Activated T-cell treated with anti-CD3 and anti-CD28 coated beads for 48 hours (primary cell): ENCODE data around the gene CADM2.

ENCODE experiments used
- DNase-seq: peaks from one replicate; pipeline ENCODE4 v3.0.0-alpha.2; 2020; ENCODE audit warnings: low read depth

Gene CADM2

GRCh38 chr3:84984429-84984828 lies 25.6 kb downstream of the CADM2 start:
- no peak for DNase-seq

- no peak for DNase-seq
These were observed 27.0 kb downstream of the CADM2 start for GRCh38 chr3:84985795-84986194.

GRCh38 chr3:84987706-84988504 lies 29.1 kb downstream of the CADM2 start:
- DNase-seq: no peak

GRCh38 chr3:84989102-84989501 lies 30.3 kb downstream of the CADM2 start:
- no peak for DNase-seq

GRCh38 chr3:84991422-84991900 lies 32.7 kb downstream of the CADM2 start:
- DNase-seq: no peak

GRCh38 chr3:84993956-84994355 lies 35.2 kb downstream of the CADM2 start:
- no peak for DNase-seq

- DNase-seq: no peak
These were observed 39.8 kb downstream of the CADM2 start for GRCh38 chr3:84998545-84998944.

- no peak for DNase-seq
These were observed 44.7 kb downstream of the CADM2 start for GRCh38 chr3:85003479-85003878.

GRCh38 chr3:85004147-85004546 lies 45.4 kb downstream of the CADM2 start:
- no peak for DNase-seq

- DNase-seq: no peak
These were observed 47.2 kb downstream of the CADM2 start for GRCh38 chr3:85005946-85006345.

GRCh38 chr3:85007195-85008094 lies 48.7 kb downstream of the CADM2 start:
- DNase-seq: no peak

GRCh38 chr3:85020828-85021227 lies 62.0 kb downstream of the CADM2 start:
- DNase-seq: no peak

- DNase-seq: no peak
These were observed 71.3 kb downstream of the CADM2 start for GRCh38 chr3:85030052-85030451.

GRCh38 chr3:85037203-85037602 lies 78.4 kb downstream of the CADM2 start:
- no peak for DNase-seq

GRCh38 chr3:85041001-85041400 lies 82.2 kb downstream of the CADM2 start:
- no peak for DNase-seq

GRCh38 chr3:85041562-85042055 lies 82.8 kb downstream of the CADM2 start:
- DNase-seq: no peak

GRCh38 chr3:85050821-85051220 lies 92.0 kb downstream of the CADM2 start:
- DNase-seq: no peak

GRCh38 chr3:85051786-85052185 lies 93.0 kb downstream of the CADM2 start:
- DNase-seq: no peak

- DNase-seq: no peak
These were observed 94.8 kb downstream of the CADM2 start for GRCh38 chr3:85053626-85054025.

GRCh38 chr3:85054579-85054978 lies 95.8 kb downstream of the CADM2 start:
- no peak for DNase-seq

GRCh38 chr3:85068911-85069310 lies 110.1 kb downstream of the CADM2 start:
- no peak for DNase-seq

- no peak for DNase-seq
These were observed 115.2 kb downstream of the CADM2 start for GRCh38 chr3:85074003-85074402.

- DNase-seq: no peak
These were observed 116.9 kb downstream of the CADM2 start for GRCh38 chr3:85075663-85076062.
